Uterus (tissue), 4 donors: ENCODE data around the gene RAD51B. TPM values are rescaled to one million over a fixed set of nuclear protein-coding genes. Genes with fewer than 3 reads are reported as not detected.

Source experiments
- DNase-seq, 2 donors: peaks; one replicate each; pipeline ENCODE4 v3.0.0-alpha.2; 2019 to 2020
- H3K27ac ChIP-seq, 2 donors: fragments of 200-600 bp; sonication (generic); 1 replicate in 1 of 2; 2 replicates in 1 of 2; pipeline ENCODE4 v1.5.1; 2016 to 2018
- H3K27me3 ChIP-seq, 2 donors: fragments of 200-600 bp; sonication (generic); one replicate each; pipeline ENCODE4 v1.5.1; 2018 to 2019; ENCODE audit warnings: control low read depth in 1 of 2
- H3K36me3 ChIP-seq, 2 donors: fragments of 200-600 bp; sonication (generic); one replicate each; pipeline ENCODE4 v1.5.1; 2019; ENCODE audit warnings: control low read depth in 1 of 2
- H3K4me1 ChIP-seq, 2 donors: fragments of 200-600 bp; sonication (generic); one replicate each; pipeline ENCODE4 v1.5.1; 2018 to 2019; ENCODE audit warnings: control low read depth in 1 of 2
- H3K4me3 ChIP-seq, 2 donors: fragments of 200-600 bp; sonication (generic); 1 replicate in 1 of 2; 2 replicates in 1 of 2; pipeline ENCODE4 v1.5.1; 2018 to 2019; ENCODE audit warnings: mild to moderate bottlenecking in 1 of 2
- H3K9me3 ChIP-seq, 2 donors: fragments of 200-600 bp; sonication (generic); one replicate each; pipeline ENCODE4 v1.5.1; 2019; ENCODE audit warnings: control low read depth in 1 of 2
- CTCF ChIP-seq, 4 experiments: fragments of 200-600 bp in 2 of 4; fragments of 450-650 bp in 2 of 4; sonication (generic) in 2 of 4; IDR thresholded peaks; one replicate each; pipeline ENCODE4 v1.5.1; 2016 to 2019; ENCODE audit warnings: antibody characterized with exemption in 4 of 4, mild to moderate bottlenecking in 2 of 4, moderate library complexity in 1 of 4
- POLR2A ChIP-seq, 2 donors: fragments of 450-650 bp; IDR thresholded peaks; one replicate each; pipeline ENCODE4 v1.6.1; 2016; ENCODE audit warnings: antibody characterized with exemption in 2 of 2, mild to moderate bottlenecking in 1 of 2, moderate library complexity in 1 of 2
- intact Hi-C: fragments of 100-400 bp; cut with DNase I; formaldehyde crosslinking; loops from one replicate; pipeline ENCODE4 v1.15.1; 2023; ENCODE audit warnings: low total_unique reads
- total RNA-seq, 4 donors: library from RNA; depleted of rRNA in 3 of 4; stranded (reverse); fragments of >200 nt in 3 of 4; gene quantifications; one replicate each; pipeline versions ENCODE4 v1.1.0 to v1.2.4, GENCODE V29; 2014 to 2023
- donor health status: DM: yes; HTN: yes; CAD: no.

The RAD51B gene
- total RNA-seq, 4 donors from 2014 or later = 29.5 to 100.0 (median 70.3) TPM

- peak in 1 of 2 donors; percentile 24 for DNase-seq
- peaks cover 0 to 3% of the 10 kb centered on the region in 2 donors for H3K4me1 ChIP-seq
- H3K4me3 ChIP-seq = no peak overlapping the region
- peak overlapping the region; percentile 88 to 93 for H3K27ac ChIP-seq
- intact Hi-C loops = no loop called here
- no peaks in the 10 kb centered on the region for H3K9me3 ChIP-seq
- TF ChIP-seq POLR2A (IDR thresholded peaks at IDR 0.05) (no peak), CTCF (IDR thresholded peaks at IDR 0.05) (no peak)
- H3K36me3 ChIP-seq = no peaks in the 10 kb centered on the region
- no peaks in the 10 kb centered on the region for H3K27me3 ChIP-seq
Observed at GRCh38 chr14:68610251-68610793, 790.7 kb downstream of the RAD51B start.

GRCh38 chr14:68611599-68611998 lies 792.0 kb downstream of the RAD51B start:
- Histone ChIP-seq H3K27me3 (no peaks in the 10 kb centered on the region), H3K9me3 (peaks cover 0 to 10% of the 10 kb centered on the region in 2 donors), H3K36me3 (no peaks in the 10 kb centered on the region), H3K27ac (peak overlapping the region; percentile 88 to 93), H3K4me1 (peaks cover 0 to 3% of the 10 kb centered on the region in 2 donors), H3K4me3 (no peak overlapping the region)
- TF ChIP-seq CTCF (IDR thresholded peaks at IDR 0.05) = peak in 1 of 4 experiments; percentile 5
- no peak for TF ChIP-seq POLR2A (IDR thresholded peaks at IDR 0.05)
- peak in 1 of 2 donors; percentile 21 for DNase-seq
- intact Hi-C loops = no loop called here

- peaks cover 0 to 3% of the 10 kb centered on the region in 2 donors for H3K4me1 ChIP-seq
- H3K27me3 ChIP-seq = no peaks in the 10 kb centered on the region
- H3K27ac ChIP-seq = peak overlapping the region; percentile 88 to 93
- H3K4me3 ChIP-seq = no peak overlapping the region
- peaks cover 0 to 15% of the 10 kb centered on the region in 2 donors for H3K9me3 ChIP-seq
- peak in 1 of 2 donors; percentile 46 for DNase-seq
- intact Hi-C loops = no loop called here
- TF ChIP-seq POLR2A (IDR thresholded peaks at IDR 0.05) (no peak), CTCF (IDR thresholded peaks at IDR 0.05) (no peak)
- H3K36me3 ChIP-seq = no peaks in the 10 kb centered on the region
Observed at GRCh38 chr14:68612049-68612448, 792.5 kb downstream of the RAD51B start.

- TF ChIP-seq POLR2A (IDR thresholded peaks at IDR 0.05) (no peak), CTCF (IDR thresholded peaks at IDR 0.05) (no peak)
- no peak overlapping the region for H3K27ac ChIP-seq
- H3K4me1 ChIP-seq = peaks cover 0 to under 1% of the 10 kb centered on the region in 2 donors
- no peak for DNase-seq
- H3K4me3 ChIP-seq = no peak overlapping the region
- no peaks in the 10 kb centered on the region for H3K27me3 ChIP-seq
- intact Hi-C loops = no loop called here
- H3K36me3 ChIP-seq = no peaks in the 10 kb centered on the region
- H3K9me3 ChIP-seq = peaks cover 0 to 21% of the 10 kb centered on the region in 2 donors
Observed at GRCh38 chr14:68616221-68616902, 796.8 kb downstream of the RAD51B start.
